ENCODE results near the gene NUAK2. TPM values are rescaled to one million over a fixed set of nuclear protein-coding genes. Genes with fewer than 3 reads are reported as not detected.
A peak's percentile ranks its signal among the peaks of the same experiment; 100 is the strongest.
"Not testable (repeated sequence)": the region's sequence is repeated elsewhere in the genome, so short reads cannot be mapped to it uniquely, and the experiment has no call there.

Gene NUAK2
- polyA plus RNA-seq, 1 donor, result 0.71 TPM

- DNase-seq, result no peak
Measured at GRCh38 chr1:205294934-205295333, 26.6 kb downstream of the NUAK2 start.

GRCh38 chr1:205294175-205294917 lies 27.2 kb downstream of the NUAK2 start:
- no peak for DNase-seq

DNA sequence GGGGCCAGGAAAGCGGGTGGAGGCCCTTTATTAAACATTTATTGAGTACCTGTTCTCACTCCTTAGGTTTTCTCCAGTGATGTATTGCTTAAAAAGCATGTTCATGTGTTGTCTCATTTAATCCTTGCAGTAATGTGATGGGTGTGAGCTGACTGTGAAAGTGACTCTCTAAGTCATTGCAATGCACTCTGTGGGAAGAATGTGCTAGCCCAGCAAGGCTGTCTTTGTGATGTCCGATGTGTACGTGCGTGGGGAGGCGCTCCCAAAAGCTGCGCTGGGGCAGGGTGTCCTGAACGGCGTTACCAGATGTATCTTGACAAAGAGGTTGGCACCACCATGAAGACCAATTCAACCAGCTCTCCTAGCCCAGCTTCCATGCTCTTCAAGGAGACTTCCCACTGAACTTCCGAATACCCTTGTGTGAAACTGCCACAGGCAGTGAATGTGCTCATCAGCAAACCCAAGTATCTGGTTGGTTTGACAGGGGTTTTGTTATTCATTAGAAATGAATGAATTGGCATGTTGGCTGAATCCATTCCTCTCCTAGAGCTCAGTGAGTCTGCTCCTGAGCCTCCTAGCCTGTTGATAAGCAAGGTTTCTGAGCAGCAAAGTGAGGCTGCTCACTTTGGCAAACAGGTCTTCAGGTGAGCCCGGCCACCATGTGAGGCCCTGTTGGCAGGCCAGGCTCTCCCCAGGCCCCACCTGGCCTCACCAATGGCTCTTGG lies 28.0 kb downstream of the NUAK2 start:
- DNase-seq, result no peak

GRCh38 chr1:205291596-205291995 lies 29.9 kb downstream of the NUAK2 start:
- no peak for DNase-seq

- DNase-seq, result no peak
Measured at GRCh38 chr1:205287767-205288559, 33.6 kb downstream of the NUAK2 start.

DNA sequence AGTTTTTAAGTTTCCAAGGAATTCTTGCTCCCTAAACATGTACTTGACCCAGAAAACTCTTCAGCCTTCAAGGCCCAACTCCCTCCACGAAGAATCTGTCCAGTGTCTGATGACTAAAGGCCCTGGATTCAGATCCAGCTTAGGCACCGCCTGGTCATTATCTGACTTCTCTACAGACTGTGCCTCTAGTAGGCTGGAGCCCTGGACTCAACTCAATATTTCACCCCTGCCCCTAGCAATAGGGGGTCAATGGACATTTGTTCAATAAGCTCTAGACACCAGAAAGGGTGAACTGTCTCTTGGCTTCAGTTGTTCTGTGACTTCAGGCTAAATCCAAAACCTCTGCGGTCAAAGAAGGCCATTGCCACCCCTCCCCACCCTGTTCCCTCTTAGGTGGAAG lies 34.5 kb downstream of the NUAK2 start:
- no peak for DNase-seq

DNA sequence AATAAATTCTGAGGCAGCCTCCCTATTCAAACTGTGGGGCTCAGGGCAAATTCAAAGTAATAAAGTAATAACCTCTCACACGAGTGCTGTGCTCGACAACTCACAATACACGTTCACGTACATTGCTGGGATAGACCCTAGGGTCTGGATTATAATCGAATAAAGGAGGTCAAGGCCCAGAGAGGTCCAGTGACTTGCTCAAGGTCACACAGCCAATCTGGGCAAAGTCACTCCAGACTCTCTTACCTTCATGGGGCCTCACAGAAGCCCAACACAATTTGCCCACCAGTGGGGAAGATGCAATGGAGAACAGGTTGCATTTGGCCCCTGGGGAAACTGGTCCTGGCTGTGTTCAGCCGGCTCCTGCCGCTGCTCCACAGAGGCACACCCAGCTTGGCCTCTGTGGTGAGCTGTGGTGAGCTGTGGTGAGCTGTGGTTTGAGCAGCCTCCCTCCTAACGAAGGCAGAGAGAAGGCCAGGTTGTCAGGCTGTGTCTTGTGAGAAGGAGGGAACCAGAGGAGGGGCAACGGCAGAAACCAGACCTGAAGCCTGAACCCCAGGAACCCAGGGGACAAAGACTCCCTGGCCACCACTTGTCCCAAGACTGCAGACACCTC lies 35.1 kb downstream of the NUAK2 start:
- no peak for DNase-seq

DNA sequence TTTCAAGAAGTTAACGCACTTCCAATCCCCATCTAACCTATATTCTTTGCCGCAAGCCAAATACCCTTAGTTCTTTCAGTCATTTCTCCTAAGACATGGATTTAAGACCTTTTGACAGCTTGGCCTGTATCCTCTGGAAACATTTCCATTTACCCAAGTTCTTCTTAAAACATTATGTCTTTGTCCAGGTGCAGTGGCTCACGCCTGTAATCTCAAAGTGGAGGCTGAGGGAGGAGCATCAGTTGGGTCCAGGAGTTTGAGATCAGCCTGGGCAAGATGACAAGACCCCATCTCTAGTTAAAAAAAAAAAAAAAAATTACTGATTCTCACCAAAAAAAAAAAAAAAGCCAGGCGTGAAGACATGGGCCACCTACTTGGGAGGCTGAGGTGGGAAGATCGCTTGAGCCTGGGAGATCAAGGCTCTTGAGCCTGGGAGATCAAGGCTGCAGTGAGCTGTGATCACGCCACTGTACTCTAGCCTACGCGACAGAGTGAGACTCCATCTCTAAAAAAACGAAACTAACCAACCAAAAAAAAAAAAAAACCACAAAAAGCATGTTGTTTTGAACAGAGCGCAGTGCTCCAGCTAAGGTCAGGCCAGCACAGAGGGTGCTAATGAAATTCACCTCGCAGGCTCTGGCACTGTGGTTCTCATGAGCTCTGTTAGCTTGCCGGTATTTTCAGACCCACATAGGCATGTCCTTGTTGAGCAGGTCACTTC lies 36.0 kb downstream of the NUAK2 start:
- no peak for DNase-seq

DNA sequence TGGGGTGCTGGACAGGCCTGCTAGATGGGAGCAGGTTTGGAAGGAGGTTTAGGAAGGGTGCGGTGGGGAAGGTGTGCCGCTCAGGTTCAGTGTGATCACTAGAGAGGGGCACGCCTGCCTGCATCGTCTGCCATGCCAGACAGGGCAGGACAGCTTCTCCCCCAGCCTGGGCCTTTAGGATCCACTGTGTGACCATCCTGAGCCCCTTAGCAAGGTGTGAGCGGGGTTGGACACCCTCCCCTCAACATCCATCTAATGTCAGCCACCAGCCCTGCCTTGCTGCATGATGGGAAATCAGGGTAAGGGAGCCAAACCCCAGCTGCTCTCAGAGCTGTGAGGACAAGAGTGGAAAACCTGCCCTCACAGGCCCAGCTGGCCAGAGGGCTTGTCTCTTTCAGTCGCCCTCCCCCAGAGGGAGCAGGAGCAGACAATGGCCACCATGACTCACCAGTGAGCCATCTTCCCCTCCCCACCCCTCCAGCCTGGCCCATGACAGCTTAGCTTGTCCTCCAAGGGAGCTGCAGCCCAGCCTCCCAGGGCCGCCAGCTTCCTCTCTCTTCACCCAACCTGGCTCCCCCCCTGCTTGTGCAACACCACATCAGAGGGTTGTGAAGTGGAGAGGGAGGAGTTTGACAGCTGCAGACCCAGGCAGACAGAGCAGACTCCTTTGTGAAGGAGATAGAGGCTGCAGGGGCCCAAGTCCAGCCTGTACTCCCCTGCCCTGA lies 37.0 kb downstream of the NUAK2 start:
- peak; percentile 42 for DNase-seq

DNA sequence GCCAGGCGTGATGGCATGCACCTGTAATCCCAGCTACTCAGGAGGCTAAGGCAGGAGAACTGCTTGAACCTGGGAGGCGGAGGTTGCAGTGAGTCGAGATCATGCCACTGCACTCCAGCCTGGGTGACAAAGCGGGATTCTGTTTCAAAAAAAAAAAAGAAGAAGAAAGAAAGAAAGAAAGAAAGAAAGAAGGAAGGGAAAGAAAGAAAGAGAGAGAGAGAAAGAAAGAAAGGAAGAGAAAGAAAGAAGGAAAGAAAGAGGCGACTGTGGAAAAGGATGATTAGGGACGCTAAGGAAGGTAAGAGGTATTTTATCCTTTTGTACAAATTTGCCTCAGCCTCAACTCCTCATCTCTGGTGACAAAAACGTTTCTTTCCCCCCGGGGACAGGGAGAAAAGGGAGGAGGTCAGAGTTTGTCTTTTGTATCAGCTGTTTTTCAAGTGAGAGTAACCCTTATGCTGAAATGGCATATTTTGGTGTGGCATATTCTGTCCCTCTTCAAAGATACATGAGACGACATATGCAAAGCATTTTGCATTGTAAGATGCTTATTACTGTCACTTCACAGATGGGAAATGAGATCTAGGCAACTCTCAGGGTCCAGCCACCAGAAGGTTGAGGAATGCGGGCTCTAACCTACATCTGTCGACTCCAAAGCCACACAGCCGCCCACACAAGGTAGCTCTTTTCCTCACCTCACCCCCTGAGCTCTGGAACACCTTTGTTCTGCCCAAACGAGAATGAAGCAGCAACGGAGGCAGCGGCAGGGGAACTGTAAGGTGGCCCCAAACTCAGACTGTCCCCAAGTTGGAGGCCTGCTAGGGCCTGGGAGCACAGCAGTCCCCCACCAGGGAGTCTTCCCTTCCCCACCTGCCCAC lies 38.0 kb downstream of the NUAK2 start:
- no peak for DNase-seq

GRCh38 chr1:205280666-205281395 lies 40.7 kb downstream of the NUAK2 start:
- DNase-seq, result not testable (repeated sequence)

DNA sequence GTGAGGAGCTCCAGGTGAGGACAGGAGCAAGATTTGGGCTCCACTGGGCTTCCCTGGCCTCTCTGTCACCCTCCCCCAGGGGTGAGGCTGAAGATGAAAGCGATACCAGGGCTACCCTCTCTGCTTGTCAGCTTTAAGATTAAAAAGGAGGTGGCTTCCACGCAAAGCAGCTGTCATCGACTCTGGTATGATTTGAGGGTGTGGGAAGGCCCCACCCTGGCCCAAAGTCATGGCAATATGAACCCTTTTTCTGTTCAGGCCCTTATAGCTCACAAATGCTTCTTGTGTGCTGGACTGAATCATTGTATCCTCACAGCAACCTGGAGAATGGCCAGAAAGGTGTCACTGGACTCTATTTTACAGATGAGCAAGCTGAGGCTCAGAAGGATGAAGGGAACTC lies 41.6 kb downstream of the NUAK2 start:
- DNase-seq, result no peak

GRCh38 chr1:205276689-205277065 lies 44.9 kb downstream of the NUAK2 start:
- no peak for DNase-seq

DNA sequence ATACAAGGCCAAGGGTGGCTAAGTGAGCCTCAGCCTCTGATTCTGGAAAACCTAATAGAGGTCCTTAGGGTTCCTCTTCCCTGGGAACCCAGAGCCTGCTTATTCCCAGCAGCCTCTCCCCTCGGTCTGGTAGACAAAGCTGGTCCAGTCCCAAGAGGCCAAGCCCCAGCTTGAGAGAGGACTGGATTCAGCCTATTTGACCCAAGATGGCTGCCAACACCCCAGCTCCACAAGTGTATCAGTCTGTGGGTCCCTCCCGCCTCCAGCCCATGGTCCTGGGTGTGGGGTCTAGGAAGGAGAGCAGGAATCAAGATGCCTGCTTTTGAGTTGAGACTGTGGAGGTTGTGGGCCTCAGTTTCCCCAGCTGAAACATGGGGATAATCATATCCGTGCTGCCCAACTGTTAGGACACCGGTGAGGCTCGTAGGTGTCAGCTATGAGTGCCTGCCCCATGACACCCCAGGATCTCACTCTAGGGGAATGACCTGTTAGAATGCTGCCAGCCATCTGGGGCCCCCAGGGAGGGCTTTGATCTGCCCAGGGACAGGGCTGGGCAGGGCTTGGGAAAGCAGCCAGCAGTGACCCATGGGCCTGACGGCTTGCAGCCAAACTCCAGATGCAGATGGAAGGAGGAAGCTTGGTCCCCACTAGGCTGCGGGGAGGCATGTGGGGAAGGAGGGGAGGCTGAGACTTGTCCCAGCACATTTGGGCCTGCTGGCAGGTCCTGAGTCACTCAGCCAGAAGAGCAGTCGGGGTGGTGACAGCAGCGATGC lies 45.4 kb downstream of the NUAK2 start:
- no peak for DNase-seq

- no peak for DNase-seq
Measured at GRCh38 chr1:205275133-205275532, 46.4 kb downstream of the NUAK2 start.

GRCh38 chr1:205274041-205274691 lies 47.4 kb downstream of the NUAK2 start:
- DNase-seq, result no peak

GRCh38 chr1:205273551-205273982 lies 48.0 kb downstream of the NUAK2 start:
- DNase-seq, result peak; percentile 78

- no peak for DNase-seq
Measured at GRCh38 chr1:205272536-205272935, 49.0 kb downstream of the NUAK2 start.

Data from hindlimb muscle (tissue), 1 donor.